ENCODE results near the gene ESRP2.

ESRP2 gene

GRCh38 chr16:68263559-68264127 is 27.7 kb upstream of the ESRP2 start:
- no peak for DNase-seq (ENCODE audit: low spot score)

- DNase-seq (ENCODE audit: low spot score): no peak
Observed at GRCh38 chr16:68259007-68259825, 23.3 kb upstream of the ESRP2 start.

GRCh38 chr16:68257906-68258800 is 22.2 kb upstream of the ESRP2 start:
- no peak for DNase-seq (ENCODE audit: low spot score)

GRCh38 chr16:68257251-68257905 is 21.5 kb upstream of the ESRP2 start:
- DNase-seq (ENCODE audit: low spot score): no peak

GRCh38 chr16:68255712-68256111 is 19.8 kb upstream of the ESRP2 start:
- DNase-seq (ENCODE audit: low spot score): no peak

GRCh38 chr16:68253721-68254120 is 17.8 kb upstream of the ESRP2 start:
- no peak for DNase-seq (ENCODE audit: low spot score)

GRCh38 chr16:68252383-68252782 is 16.5 kb upstream of the ESRP2 start:
- DNase-seq (ENCODE audit: low spot score): no peak

- no peak for DNase-seq (ENCODE audit: low spot score)
Observed at GRCh38 chr16:68251832-68252231, 15.9 kb upstream of the ESRP2 start.

- DNase-seq (ENCODE audit: low spot score): no peak
Observed at GRCh38 chr16:68250951-68251350, 15.0 kb upstream of the ESRP2 start.

- DNase-seq (ENCODE audit: low spot score): no peak
Observed at GRCh38 chr16:68249371-68249770, 13.4 kb upstream of the ESRP2 start.

GRCh38 chr16:68247932-68248331 is 12.0 kb upstream of the ESRP2 start:
- no peak for DNase-seq (ENCODE audit: low spot score)

GRCh38 chr16:68247400-68247799 is 11.5 kb upstream of the ESRP2 start:
- DNase-seq (ENCODE audit: low spot score): no peak

GRCh38 chr16:68246666-68247065 is 10.7 kb upstream of the ESRP2 start:
- no peak for DNase-seq (ENCODE audit: low spot score)

GRCh38 chr16:68246121-68246520 is 10.2 kb upstream of the ESRP2 start:
- no peak for DNase-seq (ENCODE audit: low spot score)

- DNase-seq (ENCODE audit: low spot score): peak; percentile 90
Observed at GRCh38 chr16:68244903-68245853, 9.3 kb upstream of the ESRP2 start, which contains the start of gene PLA2G15. PLA2G15 (plus strand) TSS chr16:68245373; CDS start chr16:68245427, 54 bp downstream.

GRCh38 chr16:68244481-68244902 is 8.6 kb upstream of the ESRP2 start:
- DNase-seq (ENCODE audit: low spot score): no peak

GRCh38 chr16:68242926-68243858 is 7.3 kb upstream of the ESRP2 start:
- no peak for DNase-seq (ENCODE audit: low spot score)

- DNase-seq (ENCODE audit: low spot score): no peak
Observed at GRCh38 chr16:68242085-68242484, 6.2 kb upstream of the ESRP2 start.

- no peak for DNase-seq (ENCODE audit: low spot score)
Observed at GRCh38 chr16:68238029-68238345, 2.1 kb upstream of the ESRP2 start.
